ENCODE results near the gene RPS15.

DNA sequence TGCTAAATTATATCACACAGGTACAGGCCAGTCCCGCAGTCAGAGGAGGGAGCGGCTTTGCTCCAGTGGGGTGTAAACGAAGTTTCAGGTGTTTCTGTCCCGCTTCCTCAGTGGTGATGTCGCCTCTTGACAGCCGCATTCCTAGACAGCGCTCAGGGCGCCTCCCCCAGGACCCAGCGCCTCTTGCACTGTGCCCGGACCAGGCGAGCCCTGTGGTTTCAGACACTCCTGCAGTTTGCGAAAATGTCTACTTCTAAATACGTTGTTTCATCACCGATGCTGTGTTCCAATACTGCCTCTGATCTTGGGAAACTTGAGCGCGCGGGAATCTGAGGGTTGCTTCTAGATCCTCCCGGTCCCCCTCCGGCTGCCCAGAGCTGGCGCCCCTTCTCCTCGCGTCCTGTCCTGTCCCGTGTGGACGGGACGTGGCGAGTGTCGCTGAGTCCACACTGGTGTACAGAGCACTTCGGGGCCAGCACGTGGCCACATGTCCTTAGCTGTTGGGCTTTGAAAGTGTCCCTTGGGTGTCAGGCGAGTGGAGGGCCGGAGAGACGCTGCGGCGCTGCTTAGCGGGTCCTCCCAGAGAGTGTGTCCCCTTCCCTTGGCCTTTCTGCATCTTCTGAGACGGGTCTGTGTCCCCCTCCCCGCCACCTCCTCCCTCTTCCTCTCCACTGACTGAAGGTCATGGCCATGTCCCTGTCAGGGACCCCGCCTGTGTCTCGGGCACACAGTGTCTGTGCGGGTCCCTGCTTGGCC is 14.6 kb upstream of the RPS15 start:
- TF ChIP-seq NFRKB (IDR thresholded peaks at IDR 0.05) (no peak), CTBP1 (IDR thresholded peaks at IDR 0.05; ENCODE audit: borderline replicate concordance) (no peak), L3MBTL2 (conservative IDR thresholded peaks at IDR 0.05) (no peak)
- TF ChIP-seq, protein P1, sequence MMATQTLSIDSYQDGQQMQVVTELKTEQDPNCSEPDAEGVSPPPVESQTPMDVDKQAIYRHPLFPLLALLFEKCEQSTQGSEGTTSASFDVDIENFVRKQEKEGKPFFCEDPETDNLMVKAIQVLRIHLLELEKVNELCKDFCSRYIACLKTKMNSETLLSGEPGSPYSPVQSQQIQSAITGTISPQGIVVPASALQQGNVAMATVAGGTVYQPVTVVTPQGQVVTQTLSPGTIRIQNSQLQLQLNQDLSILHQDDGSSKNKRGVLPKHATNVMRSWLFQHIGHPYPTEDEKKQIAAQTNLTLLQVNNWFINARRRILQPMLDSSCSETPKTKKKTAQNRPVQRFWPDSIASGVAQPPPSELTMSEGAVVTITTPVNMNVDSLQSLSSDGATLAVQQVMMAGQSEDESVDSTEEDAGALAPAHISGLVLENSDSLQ (IDR thresholded peaks at IDR 0.05): no peak

All from HEK293T (cell line).